HG03439 (cell line): ENCODE data around the gene HIC2.
"Not testable (repeated sequence)": the region's sequence is repeated elsewhere in the genome, so short reads cannot be mapped to it uniquely, and the experiment has no call there.

Source experiments
- ATAC-seq: cut with Tn5 transposase; IDR thresholded peaks from one replicate; pipeline ENCODE4 v1.9.1; 2021; ENCODE audit warnings: mild to moderate bottlenecking, moderate library complexity; ENCODE audit not compliant: unreplicated experiment

Gene HIC2

DNA sequence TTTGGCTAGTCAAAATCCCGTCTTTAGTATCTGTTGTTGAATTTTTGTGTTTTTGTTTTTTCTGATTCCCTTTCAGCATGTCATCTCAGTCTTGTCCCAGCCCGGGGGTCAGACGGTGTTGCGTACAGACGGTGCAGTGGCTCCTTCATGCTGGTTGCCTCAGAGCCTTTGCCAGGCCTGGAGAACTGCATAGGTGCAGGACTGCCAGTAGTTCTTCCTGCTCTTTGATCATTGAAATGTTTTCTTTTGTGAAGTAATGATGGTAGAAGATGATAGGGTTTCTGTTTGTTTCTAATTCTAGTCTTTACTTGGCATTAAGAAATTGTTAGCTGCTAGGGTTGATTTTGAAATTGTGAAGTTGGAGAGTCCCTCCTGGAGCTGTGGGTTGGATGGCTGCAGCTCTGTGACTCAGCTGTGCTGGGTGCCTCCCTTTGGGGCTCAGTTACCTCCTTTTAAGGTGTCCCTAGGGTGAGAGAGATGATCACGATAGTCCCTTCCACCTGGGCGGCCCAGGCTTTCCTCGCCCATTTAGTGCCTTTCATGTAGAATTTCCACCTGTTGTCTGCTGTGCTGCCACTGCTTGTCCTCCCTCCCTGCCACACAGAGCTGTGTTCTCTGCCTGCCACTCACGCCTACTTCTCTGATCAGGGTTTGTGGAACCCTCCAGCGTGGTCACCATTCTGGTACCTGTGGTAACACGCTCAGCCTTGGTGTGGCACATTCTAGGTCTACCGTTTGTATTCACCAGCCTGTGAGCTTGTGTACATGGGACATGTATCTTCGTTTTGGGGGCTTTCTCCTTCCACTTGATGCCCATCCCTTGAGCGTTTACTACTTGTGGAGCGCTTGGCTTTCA lies 17.4 kb downstream of the HIC2 start:
- ATAC-seq = not testable (repeated sequence)

DNA sequence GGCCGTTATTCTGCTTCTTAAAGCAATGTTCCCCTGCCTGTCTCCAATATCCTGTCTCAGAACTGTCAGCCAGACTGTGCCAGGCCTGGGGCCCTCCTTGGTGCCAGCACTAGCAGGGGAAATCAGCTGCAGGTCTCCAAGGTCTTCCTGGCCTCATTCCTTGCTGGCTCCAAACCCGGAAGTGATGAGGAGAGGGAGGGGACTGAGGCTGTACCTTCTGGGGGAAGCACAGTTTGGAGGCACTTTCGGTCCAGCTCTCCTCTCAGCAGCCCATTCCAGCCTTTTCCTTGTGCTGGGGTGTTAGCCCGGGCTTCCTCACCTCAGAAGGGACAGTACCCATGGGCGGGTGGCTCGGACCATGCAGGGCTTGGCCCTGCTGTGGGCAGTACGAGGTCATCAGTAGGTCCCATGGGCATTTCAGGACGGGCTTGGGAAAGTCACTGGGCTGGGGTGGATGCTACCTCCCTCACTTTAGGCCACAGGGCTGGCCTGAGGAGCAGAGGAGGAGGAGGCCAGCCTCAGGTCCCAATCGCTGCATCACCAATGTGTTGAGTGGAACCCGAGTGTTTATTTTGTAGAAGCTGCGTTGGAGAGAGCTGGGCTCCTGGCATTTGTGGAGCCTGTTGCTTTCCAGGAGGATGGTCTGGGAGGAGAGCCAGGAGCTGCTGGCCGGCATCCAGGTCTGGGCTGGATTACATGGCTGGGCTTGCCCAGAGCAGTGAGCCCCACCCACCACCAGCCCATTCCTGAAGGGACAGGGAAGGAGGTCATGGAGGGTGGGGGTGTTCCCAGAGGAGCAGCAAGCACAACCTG lies 19.0 kb downstream of the HIC2 start:
- ATAC-seq = not testable (repeated sequence)

DNA sequence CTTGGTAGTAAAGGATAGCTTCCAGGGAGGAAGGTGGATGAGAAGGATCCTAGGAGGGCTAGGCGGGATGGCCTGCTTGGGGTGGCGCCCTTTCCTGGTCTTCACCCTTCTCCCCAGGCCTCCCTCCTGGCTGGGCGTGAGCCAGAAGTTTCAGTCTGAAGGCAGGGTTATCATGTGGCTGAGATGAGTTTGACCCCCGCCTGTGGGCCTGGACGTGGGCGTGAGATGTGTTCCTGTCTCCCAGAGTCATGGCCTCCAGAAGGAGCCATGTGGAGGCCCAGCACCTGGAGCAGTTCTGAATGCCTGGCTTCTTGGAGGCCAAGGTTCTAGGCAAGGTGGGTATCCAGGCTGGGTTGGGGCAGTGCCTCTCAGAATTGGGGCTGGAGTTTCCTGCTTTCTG lies 20.8 kb downstream of the HIC2 start:
- not testable (repeated sequence) for ATAC-seq

DNA sequence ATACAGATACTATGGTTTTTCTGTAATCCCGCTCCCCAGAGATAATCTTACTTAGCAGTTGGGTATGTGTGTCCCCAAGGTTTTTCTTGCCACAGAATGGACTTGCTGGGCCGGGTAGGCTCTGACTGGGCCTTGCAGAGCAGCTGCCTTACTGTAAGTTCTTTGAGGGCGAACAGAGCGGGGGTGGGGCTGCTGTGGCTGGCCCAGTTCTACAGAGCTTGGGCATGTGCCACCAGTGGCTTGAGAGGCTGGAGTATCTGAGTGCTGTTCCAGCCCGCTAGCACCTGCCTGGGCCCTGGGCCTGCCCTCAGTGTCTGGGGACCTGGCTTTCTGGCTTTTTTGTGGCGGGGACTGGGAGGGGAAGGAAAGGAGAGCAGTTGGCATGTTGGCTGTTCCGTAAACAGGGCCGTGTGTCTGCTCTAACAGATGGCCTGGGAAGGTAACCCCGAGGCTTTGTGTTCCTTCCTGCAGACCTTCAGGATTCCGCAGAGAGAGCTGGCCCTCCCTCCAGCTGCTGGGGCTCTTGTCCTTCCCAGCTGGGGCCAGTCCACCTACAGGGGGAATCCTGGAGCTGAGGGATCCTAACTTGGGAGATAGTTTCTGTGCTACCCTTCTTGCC lies 23.0 kb downstream of the HIC2 start:
- not testable (repeated sequence) for ATAC-seq

DNA sequence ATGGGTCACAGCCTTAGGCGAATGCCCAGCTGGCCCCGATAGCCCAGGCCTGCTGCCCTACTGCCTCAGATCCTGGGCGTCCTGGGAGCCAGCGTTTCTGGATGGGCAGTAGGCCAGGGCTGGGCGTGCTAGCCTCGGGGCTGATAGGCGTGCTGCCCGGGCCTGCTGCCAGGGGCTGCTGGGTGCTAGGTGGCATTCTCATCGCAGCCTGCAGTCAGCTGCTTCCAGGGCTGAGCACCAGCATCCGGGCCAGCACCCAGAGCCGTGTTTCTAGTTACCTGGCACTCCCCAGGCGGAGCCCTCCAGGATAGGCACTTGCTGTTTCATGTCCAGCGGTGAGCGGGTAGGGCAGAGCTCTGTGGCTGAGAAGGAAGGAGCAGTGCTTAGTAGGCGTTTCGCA lies 23.5 kb downstream of the HIC2 start:
- ATAC-seq = not testable (repeated sequence)

DNA sequence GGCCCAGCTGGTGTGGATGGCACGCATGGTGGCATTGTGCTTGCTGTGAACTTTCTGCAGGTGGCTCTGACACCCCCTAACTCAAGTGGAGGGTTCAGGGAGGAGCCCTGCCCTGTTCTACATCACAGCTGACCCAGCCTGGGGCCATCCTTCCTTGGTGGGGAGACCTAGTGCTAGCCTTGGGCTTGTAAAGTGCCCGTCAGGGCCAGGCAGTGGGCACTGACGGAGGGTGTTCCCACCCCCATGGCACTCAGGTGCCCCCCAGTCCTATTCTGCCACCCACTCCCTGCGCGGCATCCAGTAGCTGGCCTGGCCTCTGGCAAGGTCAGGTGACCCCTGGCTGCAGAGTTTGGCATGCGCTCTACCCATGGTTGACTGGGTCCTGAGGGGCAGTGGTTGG lies 24.0 kb downstream of the HIC2 start:
- not testable (repeated sequence) for ATAC-seq

DNA sequence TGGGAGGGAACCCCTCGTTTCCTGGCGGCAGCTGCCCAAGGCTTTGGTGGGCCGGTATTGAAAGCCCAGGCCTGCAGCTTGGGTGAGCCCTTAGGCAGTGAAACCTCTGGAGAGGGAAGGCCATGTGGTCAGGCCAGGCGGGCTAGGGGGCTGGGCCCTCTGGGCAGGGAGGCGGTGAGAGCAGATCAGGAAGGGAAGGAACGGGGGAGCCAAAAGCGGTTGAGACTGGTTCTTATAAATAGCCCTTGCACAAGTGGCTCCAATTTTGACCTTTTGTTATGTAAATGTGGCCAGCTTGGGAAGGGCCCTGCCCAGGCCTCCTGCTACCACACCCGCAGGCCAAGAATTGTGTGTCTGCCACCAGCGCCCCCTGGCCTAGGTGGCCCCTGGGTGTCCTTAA lies 25.0 kb downstream of the HIC2 start:
- not testable (repeated sequence) for ATAC-seq

DNA sequence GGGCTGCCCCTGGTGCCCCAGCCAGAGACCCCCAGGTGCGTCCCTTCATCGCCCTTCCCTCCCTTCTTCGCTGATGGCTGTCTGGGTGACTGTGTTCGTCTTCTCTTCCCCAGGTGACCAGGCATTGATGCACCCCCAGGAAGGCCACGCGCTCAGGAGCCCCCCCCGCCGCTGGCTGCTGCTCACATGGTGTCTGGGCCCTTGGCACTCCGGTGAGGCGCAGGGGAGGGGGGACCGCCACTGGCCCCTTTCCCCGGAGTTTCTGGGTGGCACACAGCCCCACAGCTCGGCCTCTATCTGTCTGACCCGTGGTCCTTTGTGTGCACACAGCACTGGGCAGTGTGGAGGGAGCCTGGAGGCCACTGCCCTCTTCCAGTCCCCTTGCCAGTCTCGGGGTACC lies 25.5 kb downstream of the HIC2 start:
- not testable (repeated sequence) for ATAC-seq

DNA sequence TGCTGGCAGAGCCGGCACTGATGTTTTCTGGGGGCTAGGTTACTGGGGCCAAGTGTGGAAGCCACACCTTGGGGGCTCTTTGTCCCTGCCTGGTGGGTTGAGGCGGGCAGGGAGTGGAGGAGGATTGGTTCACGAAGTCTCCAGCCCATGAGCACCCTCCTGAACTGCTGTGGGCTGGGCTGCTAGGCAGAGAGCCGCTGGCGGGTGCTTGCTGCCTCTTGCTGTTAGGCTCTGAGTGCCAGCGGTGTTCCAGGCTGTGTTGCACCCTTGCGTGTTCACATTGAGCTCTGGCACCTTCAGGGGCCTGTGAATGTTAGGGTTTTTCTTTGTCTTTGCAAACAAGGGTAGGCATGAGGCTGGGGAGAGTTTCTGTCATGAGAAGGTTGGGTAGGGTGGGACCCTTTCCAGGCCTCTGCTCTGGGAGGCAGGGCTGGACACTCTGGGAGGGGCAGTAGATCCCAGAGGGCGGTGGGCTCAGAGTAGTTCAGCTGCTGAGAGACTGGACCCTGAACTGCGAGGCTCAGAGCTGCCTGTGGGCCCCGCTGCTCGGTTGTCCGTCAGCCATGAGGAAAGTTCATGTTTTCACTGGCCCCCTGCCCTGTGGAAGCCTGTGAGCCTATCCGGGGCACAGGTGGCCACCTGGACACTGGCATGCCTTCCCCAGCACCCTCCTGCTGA lies 26.0 kb downstream of the HIC2 start:
- no peak for ATAC-seq

DNA sequence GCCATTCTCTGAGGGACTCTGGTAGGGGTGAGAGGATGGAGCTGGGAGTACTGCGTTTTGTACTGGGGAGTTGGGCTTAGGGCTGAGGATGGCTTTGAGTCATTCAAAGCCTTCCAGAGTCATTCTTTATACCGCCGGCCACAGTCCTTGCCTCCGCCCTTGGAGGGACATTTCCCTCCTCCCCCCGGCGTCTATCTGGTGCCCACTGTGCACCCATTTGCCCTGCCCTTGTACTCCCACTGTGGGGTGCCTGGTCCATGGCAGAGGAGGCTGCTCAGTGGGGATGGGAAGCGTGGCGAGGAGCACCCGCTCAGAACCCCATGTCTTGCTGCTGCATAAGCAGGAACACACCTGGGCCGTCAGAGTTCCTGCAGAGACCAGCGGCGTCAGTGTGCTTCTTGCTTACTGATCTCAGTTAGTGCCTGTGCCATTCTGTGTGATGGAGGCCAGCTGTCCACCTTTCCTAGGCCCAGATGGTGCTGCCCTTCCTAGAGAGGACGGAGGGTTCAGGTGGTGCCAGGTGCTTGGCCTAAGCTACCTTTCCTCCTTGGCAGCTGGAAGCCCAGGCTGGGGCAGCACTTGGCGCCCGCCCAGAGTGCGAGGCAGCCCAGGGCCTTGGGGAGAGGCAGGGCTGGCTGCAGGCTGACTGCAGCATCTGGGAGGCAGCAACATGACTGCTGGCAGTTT lies 26.7 kb downstream of the HIC2 start:
- ATAC-seq = no peak

DNA sequence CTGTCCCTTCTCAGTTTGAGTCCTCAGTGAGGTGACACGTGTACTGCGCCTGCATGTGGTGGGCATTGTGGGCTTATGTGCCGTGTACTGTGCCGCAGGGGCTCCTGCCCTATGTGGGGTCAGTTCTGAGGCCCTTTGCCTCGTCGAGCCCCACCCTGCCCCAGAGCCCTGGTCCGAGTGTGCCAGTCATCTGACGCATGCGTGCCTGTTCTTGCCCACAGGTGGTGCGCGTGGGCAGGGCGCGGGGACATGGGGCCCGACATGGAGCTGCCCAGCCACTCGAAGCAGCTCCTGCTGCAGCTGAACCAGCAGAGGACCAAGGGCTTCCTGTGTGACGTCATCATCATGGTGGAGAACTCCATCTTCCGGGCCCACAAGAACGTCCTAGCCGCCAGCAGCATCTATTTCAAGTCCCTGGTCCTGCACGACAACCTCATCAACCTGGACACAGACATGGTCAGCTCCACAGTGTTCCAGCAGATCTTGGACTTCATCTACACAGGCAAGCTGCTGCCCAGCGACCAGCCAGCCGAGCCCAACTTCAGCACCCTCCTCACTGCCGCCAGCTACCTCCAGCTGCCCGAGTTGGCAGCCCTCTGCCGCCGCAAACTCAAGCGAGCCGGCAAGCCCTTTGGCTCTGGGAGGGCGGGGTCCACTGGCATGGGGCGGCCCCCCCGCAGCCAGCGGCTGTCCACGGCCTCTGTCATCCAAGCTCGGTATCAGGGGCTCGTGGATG lies 27.7 kb downstream of the HIC2 start:
- ATAC-seq = no peak

DNA sequence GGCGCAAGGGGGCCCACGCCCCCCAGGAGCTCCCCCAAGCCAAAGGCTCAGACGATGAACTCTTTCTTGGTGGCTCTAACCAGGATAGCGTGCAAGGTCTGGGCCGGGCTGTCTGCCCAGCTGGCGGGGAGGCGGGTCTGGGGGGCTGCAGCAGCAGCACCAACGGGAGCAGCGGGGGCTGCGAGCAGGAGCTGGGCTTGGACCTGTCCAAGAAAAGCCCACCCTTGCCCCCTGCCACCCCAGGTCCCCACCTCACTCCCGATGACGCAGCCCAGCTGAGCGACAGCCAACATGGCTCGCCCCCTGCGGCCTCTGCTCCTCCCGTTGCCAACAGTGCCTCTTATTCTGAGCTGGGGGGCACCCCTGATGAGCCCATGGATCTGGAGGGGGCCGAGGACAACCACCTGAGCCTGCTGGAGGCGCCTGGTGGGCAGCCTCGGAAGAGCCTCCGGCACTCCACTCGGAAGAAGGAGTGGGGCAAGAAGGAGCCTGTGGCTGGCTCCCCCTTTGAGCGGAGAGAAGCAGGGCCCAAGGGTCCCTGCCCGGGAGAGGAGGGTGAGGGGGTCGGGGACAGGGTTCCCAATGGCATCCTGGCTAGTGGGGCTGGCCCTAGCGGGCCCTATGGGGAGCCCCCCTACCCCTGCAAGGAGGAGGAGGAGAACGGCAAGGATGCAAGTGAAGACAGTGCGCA lies 28.4 kb downstream of the HIC2 start:
- ATAC-seq = no peak

DNA sequence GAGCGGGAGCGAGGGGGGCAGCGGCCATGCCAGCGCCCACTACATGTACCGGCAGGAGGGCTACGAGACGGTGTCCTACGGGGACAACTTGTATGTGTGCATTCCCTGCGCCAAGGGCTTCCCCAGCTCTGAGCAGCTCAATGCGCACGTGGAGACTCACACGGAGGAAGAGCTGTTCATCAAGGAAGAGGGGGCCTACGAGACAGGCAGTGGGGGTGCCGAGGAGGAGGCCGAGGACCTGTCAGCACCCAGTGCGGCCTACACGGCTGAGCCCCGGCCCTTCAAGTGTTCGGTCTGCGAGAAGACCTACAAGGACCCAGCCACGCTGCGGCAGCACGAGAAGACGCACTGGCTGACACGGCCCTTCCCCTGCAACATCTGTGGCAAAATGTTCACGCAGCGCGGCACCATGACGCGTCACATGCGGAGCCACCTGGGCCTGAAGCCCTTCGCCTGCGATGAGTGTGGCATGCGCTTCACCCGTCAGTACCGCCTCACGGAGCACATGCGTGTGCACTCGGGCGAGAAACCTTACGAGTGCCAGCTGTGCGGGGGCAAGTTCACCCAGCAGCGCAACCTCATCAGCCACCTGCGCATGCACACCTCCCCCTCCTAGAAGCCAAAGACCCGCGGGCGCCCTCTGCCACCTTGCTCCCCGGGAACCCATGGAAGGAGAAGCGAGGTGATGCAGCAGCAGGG lies 29.1 kb downstream of the HIC2 start:
- ATAC-seq = no peak

DNA sequence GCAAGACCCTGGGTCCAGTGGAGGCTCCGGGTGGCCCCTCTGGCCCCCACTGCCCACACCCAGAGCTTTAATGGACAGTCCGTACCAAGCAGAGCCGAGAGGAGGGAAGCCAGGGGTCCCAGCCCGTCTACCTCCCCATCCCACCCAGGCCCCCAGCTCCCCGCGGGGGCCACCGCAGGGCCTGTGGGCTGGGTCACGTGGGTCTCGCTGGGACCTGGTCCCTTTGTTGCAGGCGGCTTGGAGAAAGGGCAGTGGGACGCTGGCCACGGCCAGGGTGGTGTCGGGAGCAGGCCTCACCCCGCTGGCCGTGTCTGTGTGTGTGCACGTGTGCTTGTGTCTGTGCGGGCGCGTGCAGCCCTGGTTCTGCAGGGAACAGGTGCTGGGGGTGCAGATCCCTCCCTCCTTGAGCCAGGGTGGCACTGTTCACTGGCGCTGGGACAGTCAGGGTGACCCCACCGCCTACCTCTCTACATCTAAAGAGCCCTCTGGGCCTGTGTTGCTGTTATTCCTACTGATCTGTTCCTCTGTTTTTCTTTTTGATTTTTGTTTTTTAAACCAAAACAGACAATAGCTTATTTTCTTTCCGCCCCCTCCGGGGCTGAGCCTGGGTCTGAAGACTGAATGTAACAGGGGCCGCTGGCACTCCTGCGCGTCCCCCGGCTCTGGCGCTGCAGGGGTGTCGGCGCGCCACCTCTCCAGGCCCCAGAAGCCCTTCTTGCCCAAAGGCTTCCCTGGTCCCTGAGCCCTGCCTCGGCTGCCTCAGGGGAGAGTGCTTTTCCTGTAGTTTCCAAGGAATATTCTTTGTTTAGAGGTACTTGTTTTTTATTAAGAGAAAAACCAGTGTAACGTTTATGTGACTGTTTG lies 29.9 kb downstream of the HIC2 start:
- no peak for ATAC-seq

DNA sequence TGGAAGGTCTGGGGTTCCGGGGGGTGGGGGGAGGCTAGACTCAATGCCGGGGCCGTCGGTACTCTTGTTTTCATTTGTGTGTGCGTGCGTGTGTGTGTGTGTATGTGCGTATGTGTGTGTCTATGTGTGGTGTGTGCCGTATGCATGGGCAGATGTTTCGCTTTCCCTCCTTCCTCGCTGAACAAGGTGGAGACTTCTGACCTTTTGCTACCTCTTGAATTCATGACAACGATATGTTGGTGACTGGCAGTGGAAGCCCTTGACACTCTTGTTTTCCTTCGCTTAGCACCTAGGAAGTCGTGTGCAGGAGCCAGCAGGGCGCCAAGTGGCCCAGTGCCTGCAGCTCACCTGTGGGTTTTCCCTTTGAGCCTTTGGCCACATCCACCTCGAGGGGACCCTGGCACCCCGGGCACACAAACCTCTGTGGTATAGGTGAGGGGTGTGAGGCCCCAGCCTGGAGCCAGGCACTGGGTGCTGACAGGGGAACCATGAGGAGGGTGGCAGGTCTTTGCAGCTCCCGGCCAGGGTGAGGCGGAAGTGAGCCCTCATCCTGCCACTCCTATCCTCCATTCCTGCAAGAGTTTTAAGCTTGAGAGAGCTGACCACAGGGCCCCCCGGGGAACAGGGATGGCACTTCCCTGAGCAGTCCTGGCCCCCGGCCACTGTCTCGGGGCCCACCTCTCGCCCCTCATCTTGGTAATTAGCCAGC lies 30.7 kb downstream of the HIC2 start:
- no peak for ATAC-seq

DNA sequence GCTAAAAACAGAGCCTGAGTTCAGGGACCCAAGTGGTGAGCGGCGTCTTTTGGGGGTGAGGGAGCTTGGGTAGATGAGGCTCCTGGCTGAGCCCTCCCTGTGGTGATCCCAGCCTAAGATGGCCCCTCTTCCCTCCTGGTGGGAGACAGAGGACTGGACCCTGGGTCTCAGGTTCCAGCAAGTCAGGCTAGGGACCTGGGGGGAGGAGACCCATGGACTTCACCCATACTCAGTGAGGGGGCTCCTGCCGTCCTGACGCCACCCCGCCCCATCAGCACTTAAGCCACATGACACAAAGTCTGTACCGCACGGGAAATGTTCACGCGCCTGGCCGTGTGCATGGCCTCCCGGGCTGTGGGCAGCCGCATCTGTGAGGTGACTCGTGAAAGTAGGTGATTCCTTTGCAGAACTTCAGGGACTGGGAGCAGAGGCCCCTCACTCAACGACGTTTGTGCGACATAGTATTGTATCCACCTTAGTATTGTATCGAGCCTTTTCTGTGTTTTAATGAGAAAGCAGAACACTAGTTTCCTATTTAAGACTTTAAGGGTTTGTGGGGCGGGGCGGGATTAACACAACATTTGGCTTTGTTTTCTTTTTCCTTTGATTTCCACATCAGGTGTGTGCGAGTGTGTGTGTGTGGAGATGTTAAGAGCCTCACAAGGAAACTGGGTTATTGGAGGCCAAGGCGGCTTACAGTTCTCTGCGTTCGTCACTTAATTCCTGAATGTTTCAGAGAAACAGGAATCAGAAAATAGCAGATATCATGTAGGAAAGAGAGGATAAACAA lies 31.7 kb downstream of the HIC2 start:
- ATAC-seq = no peak
